Vagina (tissue), 2 donors: ENCODE data around the gene ETV7.

Experiments
- POLR2A ChIP-seq, 2 donors: fragments of 450-650 bp; IDR thresholded peaks; one replicate each; pipeline ENCODE4 v1.6.1; 2017; ENCODE audit warnings: antibody characterized with exemption in 2 of 2, mild to moderate bottlenecking in 2 of 2, moderate library complexity in 2 of 2
- POLR2AphosphoS5 ChIP-seq, 2 donors: sonication (generic); formaldehyde crosslinking; IDR thresholded peaks; one replicate each; pipeline ENCODE4 v1.9.0; 2017; ENCODE audit warnings: antibody characterized with exemption in 2 of 2, mild to moderate bottlenecking in 2 of 2, low read depth in 1 of 2; ENCODE audit not compliant: insufficient read depth in 1 of 2
- TF ChIP-seq, protein P1 (sequence below), 3 experiments: fragments of 450-650 bp in 2 of 3; fragments of 200-600 bp in 1 of 3; sonication (generic) in 1 of 3; IDR thresholded peaks; one replicate each; pipeline ENCODE4 v1.5.1; 2017 to 2019; ENCODE audit warnings: antibody characterized with exemption in 3 of 3, mild to moderate bottlenecking in 2 of 3, moderate library complexity in 2 of 3

DNA sequence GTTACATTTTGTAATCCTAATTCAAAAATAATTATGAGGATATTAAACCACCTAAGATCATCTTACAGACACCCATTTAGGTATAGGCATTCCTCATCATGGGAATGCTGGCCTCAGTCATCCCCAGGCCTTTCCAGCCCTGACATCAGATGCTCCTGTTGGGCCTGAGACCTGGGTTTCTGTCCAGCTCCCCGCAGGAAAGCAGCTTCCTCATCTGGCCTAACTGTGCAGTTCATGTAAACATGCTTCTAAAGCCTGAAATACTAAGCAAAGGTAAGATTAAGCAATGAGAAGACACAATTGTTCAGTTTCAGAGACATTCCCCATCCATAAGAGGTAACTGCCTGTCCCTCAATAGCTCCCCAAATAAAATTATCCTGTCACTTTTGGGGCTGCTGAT lies 19.0 kb downstream of the ETV7 start:
- TF ChIP-seq, protein P1, sequence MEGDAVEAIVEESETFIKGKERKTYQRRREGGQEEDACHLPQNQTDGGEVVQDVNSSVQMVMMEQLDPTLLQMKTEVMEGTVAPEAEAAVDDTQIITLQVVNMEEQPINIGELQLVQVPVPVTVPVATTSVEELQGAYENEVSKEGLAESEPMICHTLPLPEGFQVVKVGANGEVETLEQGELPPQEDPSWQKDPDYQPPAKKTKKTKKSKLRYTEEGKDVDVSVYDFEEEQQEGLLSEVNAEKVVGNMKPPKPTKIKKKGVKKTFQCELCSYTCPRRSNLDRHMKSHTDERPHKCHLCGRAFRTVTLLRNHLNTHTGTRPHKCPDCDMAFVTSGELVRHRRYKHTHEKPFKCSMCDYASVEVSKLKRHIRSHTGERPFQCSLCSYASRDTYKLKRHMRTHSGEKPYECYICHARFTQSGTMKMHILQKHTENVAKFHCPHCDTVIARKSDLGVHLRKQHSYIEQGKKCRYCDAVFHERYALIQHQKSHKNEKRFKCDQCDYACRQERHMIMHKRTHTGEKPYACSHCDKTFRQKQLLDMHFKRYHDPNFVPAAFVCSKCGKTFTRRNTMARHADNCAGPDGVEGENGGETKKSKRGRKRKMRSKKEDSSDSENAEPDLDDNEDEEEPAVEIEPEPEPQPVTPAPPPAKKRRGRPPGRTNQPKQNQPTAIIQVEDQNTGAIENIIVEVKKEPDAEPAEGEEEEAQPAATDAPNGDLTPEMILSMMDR (IDR thresholded peaks at IDR 0.05): no peak
- no peak for TF ChIP-seq POLR2A (IDR thresholded peaks at IDR 0.05)
- no peak for TF ChIP-seq POLR2AphosphoS5 (IDR thresholded peaks at IDR 0.05; ENCODE audit: insufficient read depth in 1 of 2, low read depth in 1 of 2)
